WTC11 (cell line): ENCODE results near the gene HES2.

Experiments
- CREB1 ChIP-seq: sonication (generic); formaldehyde crosslinking; IDR thresholded peaks from 2 replicates; pipeline ENCODE4 v1.8.0; 2023; ENCODE audit warnings: mild to moderate bottlenecking, missing genetic modification reagents
- CREM ChIP-seq: sonication (generic); formaldehyde crosslinking; IDR thresholded peaks from 2 replicates; pipeline ENCODE4 v1.8.1; 2022; ENCODE audit warnings: mild to moderate bottlenecking, missing genetic modification reagents, moderate library complexity
- KAT7 ChIP-seq: sonication (generic); formaldehyde crosslinking; IDR thresholded peaks from 2 replicates; pipeline ENCODE4 v1.8.1; 2023; ENCODE audit warnings: missing genetic modification reagents, mild to moderate bottlenecking, borderline replicate concordance
- NR1H2 ChIP-seq: sonication (generic); formaldehyde crosslinking; IDR thresholded peaks from 2 replicates; pipeline ENCODE4 v1.9.0; 2021; ENCODE audit warnings: mild to moderate bottlenecking, moderate library complexity, missing genetic modification reagents
- TF ChIP-seq, protein P1 (sequence below): fragments of 200-600 bp; IDR thresholded peaks from 2 replicates; pipeline ENCODE4 v1.8.0; 2022; ENCODE audit warnings: antibody characterized with exemption

DNA sequence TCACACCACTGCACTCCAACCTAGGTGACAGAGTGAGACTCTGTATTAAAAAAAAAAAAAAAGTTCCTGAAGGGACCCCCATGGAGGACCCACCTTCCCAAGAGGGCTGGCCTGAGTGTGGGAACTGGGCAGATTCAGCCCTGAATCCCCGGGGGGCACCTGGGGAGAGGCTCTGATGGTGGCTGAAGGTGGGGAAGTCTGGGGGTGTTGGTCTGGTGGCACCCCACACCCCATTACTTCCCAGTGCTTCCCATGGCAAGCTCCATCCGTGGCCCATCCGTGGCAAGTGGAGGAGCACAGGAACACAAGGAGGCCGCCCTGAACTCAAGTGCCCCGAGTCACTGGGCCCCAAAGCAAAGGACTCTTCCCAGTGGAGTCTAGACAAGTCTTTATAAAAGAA, 47.0 kb upstream of the HES2 start:
- TF ChIP-seq, protein P1, sequence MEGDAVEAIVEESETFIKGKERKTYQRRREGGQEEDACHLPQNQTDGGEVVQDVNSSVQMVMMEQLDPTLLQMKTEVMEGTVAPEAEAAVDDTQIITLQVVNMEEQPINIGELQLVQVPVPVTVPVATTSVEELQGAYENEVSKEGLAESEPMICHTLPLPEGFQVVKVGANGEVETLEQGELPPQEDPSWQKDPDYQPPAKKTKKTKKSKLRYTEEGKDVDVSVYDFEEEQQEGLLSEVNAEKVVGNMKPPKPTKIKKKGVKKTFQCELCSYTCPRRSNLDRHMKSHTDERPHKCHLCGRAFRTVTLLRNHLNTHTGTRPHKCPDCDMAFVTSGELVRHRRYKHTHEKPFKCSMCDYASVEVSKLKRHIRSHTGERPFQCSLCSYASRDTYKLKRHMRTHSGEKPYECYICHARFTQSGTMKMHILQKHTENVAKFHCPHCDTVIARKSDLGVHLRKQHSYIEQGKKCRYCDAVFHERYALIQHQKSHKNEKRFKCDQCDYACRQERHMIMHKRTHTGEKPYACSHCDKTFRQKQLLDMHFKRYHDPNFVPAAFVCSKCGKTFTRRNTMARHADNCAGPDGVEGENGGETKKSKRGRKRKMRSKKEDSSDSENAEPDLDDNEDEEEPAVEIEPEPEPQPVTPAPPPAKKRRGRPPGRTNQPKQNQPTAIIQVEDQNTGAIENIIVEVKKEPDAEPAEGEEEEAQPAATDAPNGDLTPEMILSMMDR = no peak
- no peak for TF ChIP-seq KAT7 (CRISPR knock-in tag)
- no peak for TF ChIP-seq CREM (CRISPR knock-in tag)
- TF ChIP-seq CREB1 = no peak
- TF ChIP-seq NR1H2 (CRISPR knock-in tag) = no peak
